ENCODE measurements around the gene ZC3H7B. TPM values are rescaled to one million over a fixed set of nuclear protein-coding genes. Genes with fewer than 3 reads are reported as not detected.
"Not testable (repeated sequence)": the region's sequence is repeated elsewhere in the genome, so short reads cannot be mapped to it uniquely, and the experiment has no call there.

Gene ZC3H7B
- total RNA-seq, 2 experiments from 2014 or later = 29.5 to 32.7 TPM

- H3K36me3 Mint-ChIP-seq (ENCODE audit: low read depth) = peaks cover 25% of the 10 kb centered on the region
- ATAC-seq (ENCODE audit: poor library complexity) (no peak), DNase-seq (no peak)
- TF ChIP-seq CTCF (IDR thresholded peaks at IDR 0.05) = no peak
- no peaks in the 10 kb centered on the region for H3K27me3 ChIP-seq (ENCODE audit: control insufficient read depth in 1 of 2, insufficient read depth in 2 of 2, low read length in 2 of 2)
- no peaks in the 10 kb centered on the region for H3K9me3 Mint-ChIP-seq
- no peaks in the 10 kb centered on the region for H3K27me3 Mint-ChIP-seq
- POLR2A ChIA-PET = interaction anchor here (4.2 kb wide), 1 partner anchor 14 kb away, joined by 170 read pairs; the partner anchor contains the start of gene ZC3H7B
- CTCF ChIA-PET = interaction anchor here (0.6 kb wide), 1 partner anchor 9 kb away, joined by 3 read pairs; no protein-coding TSS in a partner anchor
- no peak overlapping the region for H3K27ac ChIP-seq (ENCODE audit: low read depth in 1 of 2, low read length in 2 of 2)
- peaks cover 32% of the 10 kb centered on the region for H3K4me1 Mint-ChIP-seq (ENCODE audit: low read depth)
- no peaks in the 10 kb centered on the region for H3K9me3 ChIP-seq (ENCODE audit: control insufficient read depth in 1 of 2, insufficient read depth in 1 of 2, low read length in 2 of 2)
- peak overlapping the region; percentile 83 for H3K4me3 Mint-ChIP-seq
- no peak overlapping the region for H3K4me3 ChIP-seq (ENCODE audit: low read length)
- intact Hi-C loops (cut with DNase I, micrococcal nuclease) = loop anchor here (5.0 to 10.0 kb wide), 7 partner anchors 81 to 1154 kb away; partner anchors contain the start of genes TOB2 (in 2 of the 2), ACO2 (in 1 of the 2), L3MBTL2 (in 1 of the 2) and PHF5A (in 1 of the 2)
- peak overlapping the region; percentile 85 for H3K27ac Mint-ChIP-seq
- peaks cover 27% of the 10 kb centered on the region for H3K4me1 ChIP-seq (ENCODE audit: insufficient read depth, low read length)
- H3K36me3 ChIP-seq (ENCODE audit: insufficient read depth, low read length) = peaks cover 14% of the 10 kb centered on the region
Observed at GRCh38 chr22:41288245-41288946, 12.9 kb upstream of the ZC3H7B start.

- intact Hi-C loops (cut with DNase I, micrococcal nuclease) = loop anchor here (5.0 to 10.0 kb wide), 7 partner anchors 82 to 1153 kb away; partner anchors contain the start of genes TOB2 (in 2 of the 2), ACO2 (in 1 of the 2), L3MBTL2 (in 1 of the 2) and PHF5A (in 1 of the 2)
- Mint-ChIP-seq H3K4me3 (peak overlapping the region; percentile 46), H3K36me3 (ENCODE audit: low read depth) (peaks cover 21% of the 10 kb centered on the region), H3K4me1 (ENCODE audit: low read depth) (peaks cover 25% of the 10 kb centered on the region), H3K27me3 (no peaks in the 10 kb centered on the region), H3K9me3 (no peaks in the 10 kb centered on the region), H3K27ac (peak overlapping the region; percentile 68)
- POLR2A ChIA-PET = no interaction called here
- Histone ChIP-seq H3K4me3 (ENCODE audit: low read length) (no peak overlapping the region), H3K4me1 (ENCODE audit: insufficient read depth, low read length) (peaks cover 16% of the 10 kb centered on the region), H3K9me3 (ENCODE audit: control insufficient read depth in 1 of 2, insufficient read depth in 1 of 2, low read length in 2 of 2) (no peaks in the 10 kb centered on the region), H3K27me3 (ENCODE audit: control insufficient read depth in 1 of 2, insufficient read depth in 2 of 2, low read length in 2 of 2) (no peaks in the 10 kb centered on the region), H3K27ac (ENCODE audit: low read depth in 1 of 2, low read length in 2 of 2) (no peak overlapping the region), H3K36me3 (ENCODE audit: insufficient read depth, low read length) (peaks cover 2% of the 10 kb centered on the region)
- ATAC-seq (ENCODE audit: poor library complexity) (no peak), DNase-seq (no peak)
- TF ChIP-seq CTCF (IDR thresholded peaks at IDR 0.05) = no peak
- CTCF ChIA-PET = interaction anchor here (1.0 kb wide), 1 partner anchor 12 kb away, joined by 3 read pairs; the partner anchor contains the start of gene ZC3H7B
Observed at GRCh38 chr22:41289671-41290070, 11.7 kb upstream of the ZC3H7B start.

GRCh38 chr22:41290262-41291221 lies 10.8 kb upstream of the ZC3H7B start:
- no peak for TF ChIP-seq CTCF (IDR thresholded peaks at IDR 0.05)
- no peaks in the 10 kb centered on the region for H3K9me3 ChIP-seq (ENCODE audit: control insufficient read depth in 1 of 2, insufficient read depth in 1 of 2, low read length in 2 of 2)
- ATAC-seq (ENCODE audit: poor library complexity) (no peak), DNase-seq (no peak)
- Mint-ChIP-seq H3K9me3 (no peaks in the 10 kb centered on the region), H3K36me3 (ENCODE audit: low read depth) (peaks cover 13% of the 10 kb centered on the region), H3K27me3 (no peaks in the 10 kb centered on the region), H3K4me3 (no peak overlapping the region), H3K27ac (no peak overlapping the region), H3K4me1 (ENCODE audit: low read depth) (peaks cover 17% of the 10 kb centered on the region)
- H3K36me3 ChIP-seq (ENCODE audit: insufficient read depth, low read length) = no peaks in the 10 kb centered on the region
- CTCF ChIA-PET = interaction anchor here (1.0 kb wide), 1 partner anchor 11 kb away, joined by 3 read pairs; the partner anchor contains the start of gene ZC3H7B
- intact Hi-C loops (cut with DNase I, micrococcal nuclease) = no loop called here
- POLR2A ChIA-PET = no interaction called here
- H3K4me1 ChIP-seq (ENCODE audit: insufficient read depth, low read length) = peaks cover 8% of the 10 kb centered on the region
- H3K4me3 ChIP-seq (ENCODE audit: low read length) = no peak overlapping the region
- H3K27ac ChIP-seq (ENCODE audit: low read depth in 1 of 2, low read length in 2 of 2) = no peak overlapping the region
- H3K27me3 ChIP-seq (ENCODE audit: control insufficient read depth in 1 of 2, insufficient read depth in 2 of 2, low read length in 2 of 2) = no peaks in the 10 kb centered on the region

- H3K9me3 Mint-ChIP-seq; H3K27ac Mint-ChIP-seq; CTCF ChIA-PET; H3K4me3 ChIP-seq (ENCODE audit: low read length); ATAC-seq (ENCODE audit: poor library complexity); H3K27me3 Mint-ChIP-seq; H3K36me3 Mint-ChIP-seq (ENCODE audit: low read depth); H3K27me3 ChIP-seq (ENCODE audit: control insufficient read depth in 1 of 2, insufficient read depth in 2 of 2, low read length in 2 of 2); intact Hi-C loops (cut with DNase I, micrococcal nuclease); H3K27ac ChIP-seq (ENCODE audit: low read depth in 1 of 2, low read length in 2 of 2); DNase-seq; H3K4me1 ChIP-seq (ENCODE audit: insufficient read depth, low read length); POLR2A ChIA-PET; H3K4me3 Mint-ChIP-seq; H3K36me3 ChIP-seq (ENCODE audit: insufficient read depth, low read length); H3K9me3 ChIP-seq (ENCODE audit: control insufficient read depth in 1 of 2, insufficient read depth in 1 of 2, low read length in 2 of 2); H3K4me1 Mint-ChIP-seq (ENCODE audit: low read depth): not testable (repeated sequence)
Observed at GRCh38 chr22:41294816-41295215, 6.5 kb upstream of the ZC3H7B start.

Measured in CD4-positive, alpha-beta T cell (primary cell).